IMR-90 (cell line): Measurements from ENCODE around the gene ATP10B. TPM values are rescaled to one million over a fixed set of nuclear protein-coding genes. Genes with fewer than 3 reads are reported as not detected.

Experiments used
- ATAC-seq: fragments of 200-7000 bp; cut with Tn5 transposase; 2 replicates; pipeline ENCODE4 v1.9.1; 2020; ENCODE audit warnings: low read depth, mild to moderate bottlenecking, moderate library complexity
- BruUV-seq: library from RNA; stranded (reverse); fragments of 400-500 nt; replicated peaks from 2 replicates; lab custom pipeline; 2021; lab: Mats Ljungman, UMichigan
- CTCF ChIA-PET: fragments of 300-600 bp; formaldehyde crosslinking; extraction: SDS; loops from one replicate; lab custom pipeline; 2021; ENCODE audit warnings: antibody characterized with exemption; lab: Yijun Ruan, JAX
- POLR2A ChIA-PET: fragments of 300-600 bp; sonication (Branson Sonifier 250); formaldehyde crosslinking; loops from one replicate; lab custom pipeline; 2022; ENCODE audit warnings: antibody characterized with exemption; ENCODE audit not compliant: unreplicated experiment; lab: Charles Lee
- DNase-seq: peaks from one replicate; pipeline ENCODE4 v3.0.0; 2013
- H2AFZ ChIP-seq: replicated peaks from 2 replicates; pipeline ENCODE3; 2013; ENCODE audit warnings: low read length, mild to moderate bottlenecking; ENCODE audit not compliant: poor library complexity
- H2AK5ac ChIP-seq: 2 replicates; pipeline ENCODE4 v1.6.1; 2013; ENCODE audit warnings: low read depth, low read length, inconsistent platforms
- H2AK9ac ChIP-seq: replicated peaks from 2 replicates; pipeline ENCODE3; 2013; ENCODE audit warnings: mild to moderate bottlenecking, low read depth, low read length, moderate library complexity; ENCODE audit not compliant: poor library complexity
- H2BK120ac ChIP-seq: 2 replicates; pipeline ENCODE4 v1.6.1; 2013; ENCODE audit warnings: low read depth, low read length, inconsistent platforms
- H2BK15ac ChIP-seq: 3 replicates; pipeline ENCODE4 v1.6.1; 2013; ENCODE audit warnings: low read depth, low read length, inconsistent platforms
- H2BK20ac ChIP-seq: 2 replicates; pipeline ENCODE4 v1.6.1; 2013; ENCODE audit warnings: low read depth, mild to moderate bottlenecking, inconsistent platforms, low read length, moderate library complexity
- H2BK5ac ChIP-seq: 2 replicates; pipeline ENCODE4 v1.6.1; 2013; ENCODE audit warnings: mild to moderate bottlenecking, low read depth, low read length, inconsistent platforms; ENCODE audit not compliant: poor library complexity, severe bottlenecking
- H3K14ac ChIP-seq: replicated peaks from 2 replicates; pipeline ENCODE4 v1.6.1; 2013; ENCODE audit warnings: low read depth, low read length, inconsistent platforms
- H3K18ac ChIP-seq: 2 replicates; pipeline ENCODE4 v1.6.1; 2013; ENCODE audit warnings: low read depth, low read length, control low read depth
- H3K23ac ChIP-seq: 2 replicates; pipeline ENCODE4 v1.6.1; 2013; ENCODE audit warnings: low read depth, low read length, inconsistent platforms
- H3K27ac ChIP-seq: 2 replicates; pipeline ENCODE4 v1.5.1; 2013; ENCODE audit warnings: mild to moderate bottlenecking, control low read depth, low read length; ENCODE audit not compliant: insufficient read depth
- H3K27me3 ChIP-seq: 2 replicates; pipeline ENCODE4 v1.6.1; 2013; ENCODE audit warnings: low read length; ENCODE audit not compliant: control insufficient read depth, insufficient read depth
- H3K36me3 ChIP-seq: 2 replicates; pipeline ENCODE4 v1.6.1; 2013; ENCODE audit warnings: low read length, mixed read lengths; ENCODE audit not compliant: control insufficient read depth, insufficient read depth
- H3K4ac ChIP-seq: 2 replicates; pipeline ENCODE4 v1.6.1; 2013; ENCODE audit warnings: low read depth, low read length, inconsistent platforms
- H3K4me1 ChIP-seq: 2 replicates; pipeline ENCODE4 v1.6.1; 2013; ENCODE audit warnings: low read length, mixed read lengths; ENCODE audit not compliant: control insufficient read depth, insufficient read depth
- H3K4me2 ChIP-seq: 2 replicates; pipeline ENCODE4 v1.6.1; 2013; ENCODE audit warnings: low read depth, mild to moderate bottlenecking, control low read depth, low read length, moderate library complexity
- H3K4me3 ChIP-seq: 2 replicates; pipeline ENCODE4 v1.5.1; 2013; ENCODE audit warnings: low read depth, mild to moderate bottlenecking, control low read depth, low read length, moderate library complexity; ENCODE audit not compliant: insufficient read depth
- H3K56ac ChIP-seq: 2 replicates; pipeline ENCODE4 v1.6.1; 2013; ENCODE audit warnings: low read length, inconsistent platforms; ENCODE audit not compliant: insufficient read depth; ENCODE audit errors: extremely low read depth
- H3K79me1 ChIP-seq, 2 experiments: 2 replicates each; pipeline ENCODE4 v1.6.1; 2013; ENCODE audit warnings: low read length in 2 of 2, inconsistent platforms in 1 of 2, low read depth in 1 of 2
- H3K9ac ChIP-seq: 2 replicates; pipeline ENCODE4 v1.6.1; 2013; ENCODE audit warnings: low read depth, low read length, control low read depth
- H3K9me1 ChIP-seq: 2 replicates; pipeline ENCODE4 v1.6.1; 2013; ENCODE audit warnings: low read length, inconsistent platforms; ENCODE audit not compliant: insufficient read depth
- H3K9me3 ChIP-seq: 2 replicates; pipeline ENCODE4 v1.6.1; 2013; ENCODE audit warnings: low read length; ENCODE audit not compliant: control insufficient read depth, insufficient read depth
- H4K20me1 ChIP-seq: 2 replicates; pipeline ENCODE4 v1.6.1; 2013; ENCODE audit warnings: low read length, inconsistent platforms; ENCODE audit not compliant: insufficient read depth
- H4K5ac ChIP-seq: 2 replicates; pipeline ENCODE4 v1.6.1; 2013; ENCODE audit warnings: mild to moderate bottlenecking, low read depth, low read length, control low read depth
- H4K8ac ChIP-seq, 2 experiments: 2 replicates each; pipeline ENCODE4 v1.6.1; 2013; ENCODE audit warnings: low read depth in 2 of 2, low read length in 2 of 2, control low read depth in 1 of 2, inconsistent platforms in 1 of 2
- H4K91ac ChIP-seq: 2 replicates; pipeline ENCODE4 v1.6.1; 2013; ENCODE audit warnings: low read depth, low read length, inconsistent platforms; ENCODE audit not compliant: insufficient read depth
- BHLHE40 ChIP-seq: fragments of 150-350 bp; IDR thresholded peaks from 2 replicates; pipeline ENCODE4 v1.6.1; 2016; ENCODE audit warnings: mild to moderate bottlenecking, low read depth, low read length
- CEBPB ChIP-seq: IDR thresholded peaks from 2 replicates; pipeline ENCODE4 v1.6.1; 2012; ENCODE audit warnings: low read depth, low read length, improper control_type of control experiment
- CHD1 ChIP-seq: IDR thresholded peaks from 2 replicates; pipeline ENCODE4 v1.6.1; 2012; ENCODE audit warnings: low read depth, low read length, improper control_type of control experiment
- CTCF ChIP-seq: conservative IDR thresholded peaks from 2 replicates; pipeline ENCODE4 v1.5.1; 2012; ENCODE audit warnings: mild to moderate bottlenecking, low read depth, low read length, improper control_type of control experiment
- ELK1 ChIP-seq: fragments of 150-350 bp; IDR thresholded peaks from 2 replicates; pipeline ENCODE4 v1.6.1; 2016; ENCODE audit warnings: low read depth, mild to moderate bottlenecking, low read length, moderate library complexity, borderline replicate concordance
- FOS ChIP-seq: fragments of 150-350 bp; IDR thresholded peaks from 2 replicates; pipeline ENCODE4 v1.6.1; 2016; ENCODE audit warnings: low read depth, low read length
- MAFK ChIP-seq: IDR thresholded peaks from 2 replicates; pipeline ENCODE4 v1.6.1; 2012; ENCODE audit warnings: low read depth, low read length, improper control_type of control experiment
- MAZ ChIP-seq: IDR thresholded peaks from 2 replicates; pipeline ENCODE4 v1.6.1; 2012; ENCODE audit warnings: low read depth, mild to moderate bottlenecking, low read length, improper control_type of control experiment, moderate library complexity, borderline replicate concordance
- MXI1 ChIP-seq: IDR thresholded peaks from 2 replicates; pipeline ENCODE4 v1.6.1; 2012; ENCODE audit warnings: low read depth, mild to moderate bottlenecking, low read length, moderate library complexity, borderline replicate concordance
- NFE2L2 ChIP-seq: fragments of 150-350 bp; IDR thresholded peaks from 2 replicates; pipeline ENCODE4 v1.6.1; 2016; ENCODE audit warnings: low read depth, mild to moderate bottlenecking, low read length
- POLR2A ChIP-seq: IDR thresholded peaks from 2 replicates; pipeline ENCODE4 v1.6.1; 2012; ENCODE audit warnings: mild to moderate bottlenecking, low read depth, low read length
- RAD21 ChIP-seq: IDR thresholded peaks from 2 replicates; pipeline ENCODE4 v1.6.1; 2012; ENCODE audit warnings: low read length, improper control_type of control experiment
- RCOR1 ChIP-seq: IDR thresholded peaks from 2 replicates; pipeline ENCODE4 v1.6.1; 2012; ENCODE audit warnings: mild to moderate bottlenecking, low read length, improper control_type of control experiment; ENCODE audit not compliant: insufficient replicate concordance
- RFX5 ChIP-seq: IDR thresholded peaks from 2 replicates; pipeline ENCODE4 v1.8.0; 2012; ENCODE audit warnings: low read depth, mild to moderate bottlenecking, low read length, moderate library complexity
- SMC3 ChIP-seq: fragments of 150-350 bp; IDR thresholded peaks from 2 replicates; pipeline ENCODE4 v1.6.1; 2016; ENCODE audit warnings: low read depth, mild to moderate bottlenecking, antibody characterized with exemption, low read length, moderate library complexity
- WGBS, 2 experiments: methylation state at CpG; one replicate each; pipeline versions ENCODE4 v1.1.5 to v1.1.7; 2013; ENCODE audit warnings: missing lambda C conversion rate in 2 of 2; ENCODE audit not compliant: insufficient read length in 1 of 2; ENCODE audit errors: extremely low coverage in 2 of 2; 5-methylcytosine and 5-hydroxymethylcytosine counted together
- dilution Hi-C: fragments of 300-500 bp; cut with HindIII; formaldehyde crosslinking; loops from one replicate; pipeline ENCODE4 v1.14.3; 2018; ENCODE audit warnings: low sequenced_read_pairs; ENCODE audit not compliant: unreplicated experiment
- in situ Hi-C: fragments of 300-500 bp; cut with MboI; formaldehyde crosslinking; loops from 3 replicates; pipeline ENCODE4 v1.14.3; 2019; ENCODE audit warnings: low sequenced_read_pairs, inconsistent platforms, mixed read lengths
- intact Hi-C: fragments of 100-400 bp; cut with micrococcal nuclease; formaldehyde crosslinking; loops from 2 replicates; pipeline ENCODE4 v1.10.0; 2022
- polyA plus RNA-seq, 3 experiments: library from polyadenylated mRNA; depleted of rRNA; stranded (reverse); fragments of >200 nt; gene quantifications; 2 replicates each; pipeline ENCODE4 v1.2.3, GENCODE V29; 2012; ENCODE audit warnings: low replicate concordance in 1 of 3
- total RNA-seq: library from RNA; depleted of rRNA; stranded (reverse); fragments of >200 nt; gene quantifications from 2 replicates; pipeline ENCODE4 v1.2.3, GENCODE V29; 2012
- TF ChIP-seq, protein P1 (sequence below): fragments of 150-350 bp; IDR thresholded peaks from 2 replicates; pipeline ENCODE4 v1.6.1; 2017; ENCODE audit warnings: mild to moderate bottlenecking, antibody characterized with exemption, low read length, low read depth

Gene ATP10B
- total and polyA plus RNA-seq, 2 of the 4 experiments (the other 2 are of a cell fraction): not detected

DNA sequence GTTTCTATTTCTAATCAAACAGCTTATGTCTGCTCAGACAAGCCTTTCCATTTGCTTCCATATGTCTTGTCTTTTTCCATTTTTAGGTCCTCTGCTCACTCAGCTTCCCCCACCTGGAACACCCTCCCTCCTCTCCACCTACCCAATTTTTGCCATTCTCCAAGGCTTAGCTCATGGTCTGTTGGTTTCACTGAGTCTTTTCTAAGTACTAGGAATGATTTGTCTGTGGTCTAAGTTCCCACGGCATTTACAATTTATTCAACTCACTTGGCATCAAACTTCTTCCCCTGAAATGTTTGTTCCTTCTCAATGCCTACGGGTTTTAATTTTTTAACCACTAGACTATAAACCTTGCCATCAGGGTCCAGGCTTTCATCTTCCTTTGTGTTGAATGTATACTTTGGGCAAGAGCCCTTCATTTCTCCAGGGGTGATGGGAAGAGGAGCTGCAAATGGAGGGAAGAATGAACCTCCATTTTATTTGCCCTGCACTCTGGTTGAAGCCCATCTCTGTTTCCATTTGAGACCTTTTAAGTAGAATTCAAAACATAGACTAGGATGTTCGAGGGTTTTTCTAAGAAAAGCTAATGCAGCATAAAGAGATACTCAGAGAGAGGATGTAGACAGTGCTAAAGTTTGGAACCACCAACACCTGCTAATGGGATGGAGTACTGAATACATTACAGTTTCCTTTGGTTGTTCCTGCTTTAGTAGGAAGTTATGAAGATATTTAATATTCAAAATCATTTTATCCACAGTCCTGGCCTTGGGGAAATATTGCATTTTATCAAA, 326.3 kb downstream of the ATP10B start:
- no TSS peak for BruUV-seq
- CTCF ChIA-PET: interaction anchor here (1.1 to 1.3 kb wide), 2 partner anchors 9 to 16 kb away, joined by 3 read pairs; no protein-coding TSS in a partner anchor
- H3K9me1 ChIP-seq: no peaks in the 10 kb centered on the region
- no peak overlapping the region for H2BK15ac ChIP-seq
- H3K4ac ChIP-seq: no peak overlapping the region
- DNase-seq: no peak
- WGBS, 2 experiments: no CpG with 5 or more reads among the region's 3 CpGs
- H2AK5ac ChIP-seq: no peak overlapping the region
- H3K23ac ChIP-seq: no peak overlapping the region
- no peaks in the 10 kb centered on the region for H3K36me3 ChIP-seq
- no peak overlapping the region for H2BK20ac ChIP-seq
- dilution Hi-C loops (no loop called here), intact Hi-C loops (no loop called here), in situ Hi-C loops (no loop called here)
- H3K9ac ChIP-seq: no peak overlapping the region
- H3K9me3 ChIP-seq: no peaks in the 10 kb centered on the region
- H3K79me1 ChIP-seq: no peaks in the 10 kb centered on the region
- TF ChIP-seq CEBPB (no peak), ELK1 (no peak), RCOR1 (no peak), CHD1 (no peak), RAD21 (no peak), SMC3 (no peak), MXI1 (no peak), POLR2A (no peak), RFX5 (no peak), MAZ (no peak), MAFK (no peak), FOS (no peak), NFE2L2 (no peak), BHLHE40 (no peak), CTCF (no peak)
- TF ChIP-seq, protein P1, sequence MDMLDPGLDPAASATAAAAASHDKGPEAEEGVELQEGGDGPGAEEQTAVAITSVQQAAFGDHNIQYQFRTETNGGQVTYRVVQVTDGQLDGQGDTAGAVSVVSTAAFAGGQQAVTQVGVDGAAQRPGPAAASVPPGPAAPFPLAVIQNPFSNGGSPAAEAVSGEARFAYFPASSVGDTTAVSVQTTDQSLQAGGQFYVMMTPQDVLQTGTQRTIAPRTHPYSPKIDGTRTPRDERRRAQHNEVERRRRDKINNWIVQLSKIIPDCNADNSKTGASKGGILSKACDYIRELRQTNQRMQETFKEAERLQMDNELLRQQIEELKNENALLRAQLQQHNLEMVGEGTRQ: no peak
- H4K5ac ChIP-seq: no peak overlapping the region
- no peak overlapping the region for H2BK120ac ChIP-seq
- POLR2A ChIA-PET: no interaction called here
- H3K4me3 ChIP-seq: no peak overlapping the region
- H3K27ac ChIP-seq: no peak overlapping the region
- no peaks in the 10 kb centered on the region for H3K27me3 ChIP-seq
- H3K4me1 ChIP-seq: no peaks in the 10 kb centered on the region
- H3K18ac ChIP-seq: no peak overlapping the region
- H4K91ac ChIP-seq: no peak overlapping the region
- no peak overlapping the region for H3K14ac ChIP-seq
- no peak for ATAC-seq
- H2AFZ ChIP-seq: no peak overlapping the region
- H4K8ac ChIP-seq: no peak overlapping the region
- no peaks in the 10 kb centered on the region for H4K20me1 ChIP-seq
- H2BK5ac ChIP-seq: no peak overlapping the region
- H2AK9ac ChIP-seq: no peak overlapping the region
- H3K56ac ChIP-seq: no peak overlapping the region
- H3K4me2 ChIP-seq: no peak overlapping the region
